ENCODE measurements around the gene AMER3.

- no peak for TF ChIP-seq EZH2 (IDR thresholded peaks at IDR 0.05; ENCODE audit: low read depth, unreplicated experiment)
- TF ChIP-seq, protein P1, sequence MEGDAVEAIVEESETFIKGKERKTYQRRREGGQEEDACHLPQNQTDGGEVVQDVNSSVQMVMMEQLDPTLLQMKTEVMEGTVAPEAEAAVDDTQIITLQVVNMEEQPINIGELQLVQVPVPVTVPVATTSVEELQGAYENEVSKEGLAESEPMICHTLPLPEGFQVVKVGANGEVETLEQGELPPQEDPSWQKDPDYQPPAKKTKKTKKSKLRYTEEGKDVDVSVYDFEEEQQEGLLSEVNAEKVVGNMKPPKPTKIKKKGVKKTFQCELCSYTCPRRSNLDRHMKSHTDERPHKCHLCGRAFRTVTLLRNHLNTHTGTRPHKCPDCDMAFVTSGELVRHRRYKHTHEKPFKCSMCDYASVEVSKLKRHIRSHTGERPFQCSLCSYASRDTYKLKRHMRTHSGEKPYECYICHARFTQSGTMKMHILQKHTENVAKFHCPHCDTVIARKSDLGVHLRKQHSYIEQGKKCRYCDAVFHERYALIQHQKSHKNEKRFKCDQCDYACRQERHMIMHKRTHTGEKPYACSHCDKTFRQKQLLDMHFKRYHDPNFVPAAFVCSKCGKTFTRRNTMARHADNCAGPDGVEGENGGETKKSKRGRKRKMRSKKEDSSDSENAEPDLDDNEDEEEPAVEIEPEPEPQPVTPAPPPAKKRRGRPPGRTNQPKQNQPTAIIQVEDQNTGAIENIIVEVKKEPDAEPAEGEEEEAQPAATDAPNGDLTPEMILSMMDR (conservative IDR thresholded peaks at IDR 0.05; ENCODE audit: low read depth in 2 of 2), result no peak
- no peak for TF ChIP-seq EZH2phosphoT487 (IDR thresholded peaks at IDR 0.05; ENCODE audit: unreplicated experiment)
- TF ChIP-seq ZNF331 (CRISPR knock-in tag; IDR thresholded peaks at IDR 0.05; ENCODE audit: low read depth), result no peak
- no peak for TF ChIP-seq ZNF114 (CRISPR knock-in tag; IDR thresholded peaks at IDR 0.05)
These were observed 4.8 kb downstream of the AMER3 start for GRCh38 chr2:130759906-130760753.
